A673 (cell line): ENCODE results near the gene MMP14. TPM values are rescaled to one million over a fixed set of nuclear protein-coding genes. Genes with fewer than 3 reads are reported as not detected.

Experiments used
- BruUV-seq: library from RNA; stranded (reverse); fragments of 400-500 nt; replicated peaks from 2 replicates; lab custom pipeline; 2021; lab: Mats Ljungman, UMichigan
- CTCF ChIA-PET: fragments of 300-600 bp; sonication (Branson Sonifier 250); formaldehyde crosslinking; loops from one replicate; lab custom pipeline; 2022; ENCODE audit warnings: antibody characterized with exemption; lab: Charles Lee
- POLR2A ChIA-PET: fragments of 300-600 bp; sonication (Branson Sonifier 250); formaldehyde crosslinking; loops from one replicate; lab custom pipeline; 2022; ENCODE audit warnings: antibody characterized with exemption; ENCODE audit not compliant: low non-redundant PET; lab: Charles Lee
- DNase-seq: peaks from one replicate; pipeline ENCODE4 v3.0.0-alpha.2; 2015; ENCODE audit warnings: low spot score
- H3K27ac ChIP-seq: fragments of 200-600 bp; sonication (generic); 2 replicates; pipeline ENCODE4 v1.5.1; 2016; ENCODE audit warnings: mixed run types, low read depth, mild to moderate bottlenecking, mixed read lengths, antibody characterized with exemption, low read length; ENCODE audit not compliant: poor library complexity, severe bottlenecking
- H3K27me3 ChIP-seq: fragments of 200-600 bp; sonication (generic); replicated peaks from 2 replicates; pipeline ENCODE4 v1.6.1; 2017; ENCODE audit warnings: mixed run types, low read depth, mild to moderate bottlenecking, mixed read lengths, antibody characterized with exemption, low read length; ENCODE audit not compliant: insufficient read depth, poor library complexity
- H3K36me3 ChIP-seq: fragments of 200-600 bp; sonication (generic); 2 replicates; pipeline ENCODE4 v1.6.1; 2016; ENCODE audit warnings: mixed run types, mild to moderate bottlenecking, mixed read lengths, antibody characterized with exemption, low read length; ENCODE audit not compliant: insufficient read depth, poor library complexity, severe bottlenecking
- H3K4me1 ChIP-seq: fragments of 200-600 bp; sonication (generic); 2 replicates; pipeline ENCODE4 v1.6.1; 2017; ENCODE audit warnings: mixed run types, mild to moderate bottlenecking, mixed read lengths, antibody characterized with exemption, low read length; ENCODE audit not compliant: insufficient read depth, poor library complexity, severe bottlenecking
- H3K4me3 ChIP-seq: fragments of 200-600 bp; sonication (generic); 2 replicates; pipeline ENCODE4 v1.5.1; 2016; ENCODE audit warnings: low read depth, mixed run types, mild to moderate bottlenecking, mixed read lengths, low read length; ENCODE audit not compliant: poor library complexity, severe bottlenecking
- H3K9me3 ChIP-seq: fragments of 200-600 bp; sonication (generic); 2 replicates; pipeline ENCODE4 v1.6.1; 2016; ENCODE audit warnings: mixed run types, low read depth, mild to moderate bottlenecking, mixed read lengths, antibody characterized with exemption, low read length; ENCODE audit not compliant: poor library complexity, severe bottlenecking
- EZH2 ChIP-seq: fragments of 200-600 bp; sonication (generic); IDR thresholded peaks from 2 replicates; pipeline ENCODE4 v1.6.1; 2017; ENCODE audit warnings: borderline replicate concordance, low read depth, mild to moderate bottlenecking, mixed read lengths, antibody characterized with exemption, low read length; ENCODE audit not compliant: poor library complexity, severe bottlenecking
- intact Hi-C: fragments of 100-400 bp; cut with micrococcal nuclease; formaldehyde crosslinking; loops from one replicate; pipeline ENCODE4 v1.10.0; 2022; ENCODE audit not compliant: unreplicated experiment
- total RNA-seq: library from RNA; stranded (reverse); gene quantifications from 2 replicates; pipeline ENCODE4 v1.2.3, GENCODE V29; 2021
- TF ChIP-seq, protein P1 (sequence below): fragments of 300-800, 200-600 bp; sonication (generic); conservative IDR thresholded peaks from 2 replicates; pipeline ENCODE4 v1.5.1; 2017; ENCODE audit warnings: low read depth, mild to moderate bottlenecking, antibody characterized with exemption, low read length, moderate library complexity, mixed read lengths

MMP14 gene
- total RNA-seq, 1 experiment from 2014 or later = 91.3 TPM

DNA sequence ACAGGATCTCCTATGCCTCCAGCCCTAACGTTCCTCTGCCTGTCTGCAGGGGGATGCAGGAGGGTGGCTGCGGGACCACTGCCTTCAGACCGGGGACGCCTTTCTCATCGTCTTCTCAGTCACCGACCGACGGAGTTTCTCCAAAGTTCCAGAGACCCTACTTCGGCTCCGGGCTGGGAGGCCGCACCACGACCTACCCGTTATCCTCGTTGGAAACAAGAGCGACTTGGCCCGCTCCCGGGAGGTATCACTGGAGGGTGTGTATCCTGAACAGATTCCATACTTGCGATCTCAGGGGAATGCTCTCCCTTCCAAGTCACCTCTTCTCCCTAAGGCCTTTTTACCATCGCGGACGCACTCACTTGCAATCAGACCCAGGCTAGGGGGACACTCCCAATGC, 49.6 kb downstream of the MMP14 start:
- POLR2A ChIA-PET = no interaction called here
- Histone ChIP-seq H3K4me1 (no peaks in the 10 kb centered on the region), H3K27me3 (no peaks in the 10 kb centered on the region), H3K9me3 (no peaks in the 10 kb centered on the region), H3K27ac (no peak overlapping the region), H3K4me3 (no peak overlapping the region), H3K36me3 (no peaks in the 10 kb centered on the region)
- CTCF ChIA-PET = no interaction called here
- intact Hi-C loops = no loop called here
- no peak for TF ChIP-seq EZH2
- TF ChIP-seq, protein P1, sequence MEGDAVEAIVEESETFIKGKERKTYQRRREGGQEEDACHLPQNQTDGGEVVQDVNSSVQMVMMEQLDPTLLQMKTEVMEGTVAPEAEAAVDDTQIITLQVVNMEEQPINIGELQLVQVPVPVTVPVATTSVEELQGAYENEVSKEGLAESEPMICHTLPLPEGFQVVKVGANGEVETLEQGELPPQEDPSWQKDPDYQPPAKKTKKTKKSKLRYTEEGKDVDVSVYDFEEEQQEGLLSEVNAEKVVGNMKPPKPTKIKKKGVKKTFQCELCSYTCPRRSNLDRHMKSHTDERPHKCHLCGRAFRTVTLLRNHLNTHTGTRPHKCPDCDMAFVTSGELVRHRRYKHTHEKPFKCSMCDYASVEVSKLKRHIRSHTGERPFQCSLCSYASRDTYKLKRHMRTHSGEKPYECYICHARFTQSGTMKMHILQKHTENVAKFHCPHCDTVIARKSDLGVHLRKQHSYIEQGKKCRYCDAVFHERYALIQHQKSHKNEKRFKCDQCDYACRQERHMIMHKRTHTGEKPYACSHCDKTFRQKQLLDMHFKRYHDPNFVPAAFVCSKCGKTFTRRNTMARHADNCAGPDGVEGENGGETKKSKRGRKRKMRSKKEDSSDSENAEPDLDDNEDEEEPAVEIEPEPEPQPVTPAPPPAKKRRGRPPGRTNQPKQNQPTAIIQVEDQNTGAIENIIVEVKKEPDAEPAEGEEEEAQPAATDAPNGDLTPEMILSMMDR = no peak
- BruUV-seq = no TSS peak
- DNase-seq = no peak

DNA sequence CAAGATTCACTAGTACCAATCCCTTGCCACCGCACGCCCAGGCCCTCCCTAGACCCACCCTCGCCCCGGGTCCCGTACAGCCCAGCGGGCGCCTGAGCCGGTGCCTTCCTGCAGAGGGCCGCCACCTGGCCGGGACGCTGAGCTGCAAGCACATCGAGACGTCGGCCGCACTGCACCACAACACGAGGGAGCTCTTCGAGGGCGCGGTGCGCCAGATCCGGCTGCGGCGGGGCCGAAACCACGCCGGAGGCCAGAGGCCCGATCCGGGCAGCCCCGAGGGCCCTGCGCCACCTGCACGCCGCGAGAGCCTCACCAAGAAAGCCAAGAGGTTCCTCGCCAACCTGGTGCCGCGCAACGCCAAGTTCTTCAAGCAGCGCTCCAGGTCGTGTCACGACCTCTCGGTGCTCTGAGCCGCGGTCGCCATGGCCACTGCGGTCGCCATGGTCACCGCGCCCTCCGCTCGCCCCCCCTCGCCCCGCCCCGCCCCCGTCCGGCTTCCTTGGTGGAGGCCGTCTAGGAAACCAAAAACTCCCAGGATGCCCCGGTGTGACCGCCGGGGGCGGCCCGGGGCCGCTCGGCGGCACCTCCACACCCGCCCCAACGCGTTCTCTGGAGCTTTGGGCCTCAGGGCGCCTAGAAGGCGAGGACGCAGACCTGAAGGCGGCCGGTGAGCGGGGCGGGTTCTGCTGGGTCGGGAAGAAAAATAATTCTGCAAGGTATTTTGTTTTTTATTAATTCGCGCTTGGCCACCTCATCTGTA, 50.3 kb downstream of the MMP14 start:
- Histone ChIP-seq H3K27me3 (no peaks in the 10 kb centered on the region), H3K9me3 (no peaks in the 10 kb centered on the region), H3K36me3 (no peaks in the 10 kb centered on the region), H3K4me1 (no peaks in the 10 kb centered on the region), H3K27ac (no peak overlapping the region), H3K4me3 (peak overlapping the region; percentile 29)
- ChIA-PET CTCF (interaction anchor here (0.6 kb wide), 1 partner anchor 14 kb away, joined by 6 read pairs; no protein-coding TSS in a partner anchor), POLR2A (no interaction called here)
- no TSS peak for BruUV-seq
- peak; percentile 27 for DNase-seq
- no peak for TF ChIP-seq EZH2
- TF ChIP-seq, protein P1 = no peak
- intact Hi-C loops = no loop called here

DNA sequence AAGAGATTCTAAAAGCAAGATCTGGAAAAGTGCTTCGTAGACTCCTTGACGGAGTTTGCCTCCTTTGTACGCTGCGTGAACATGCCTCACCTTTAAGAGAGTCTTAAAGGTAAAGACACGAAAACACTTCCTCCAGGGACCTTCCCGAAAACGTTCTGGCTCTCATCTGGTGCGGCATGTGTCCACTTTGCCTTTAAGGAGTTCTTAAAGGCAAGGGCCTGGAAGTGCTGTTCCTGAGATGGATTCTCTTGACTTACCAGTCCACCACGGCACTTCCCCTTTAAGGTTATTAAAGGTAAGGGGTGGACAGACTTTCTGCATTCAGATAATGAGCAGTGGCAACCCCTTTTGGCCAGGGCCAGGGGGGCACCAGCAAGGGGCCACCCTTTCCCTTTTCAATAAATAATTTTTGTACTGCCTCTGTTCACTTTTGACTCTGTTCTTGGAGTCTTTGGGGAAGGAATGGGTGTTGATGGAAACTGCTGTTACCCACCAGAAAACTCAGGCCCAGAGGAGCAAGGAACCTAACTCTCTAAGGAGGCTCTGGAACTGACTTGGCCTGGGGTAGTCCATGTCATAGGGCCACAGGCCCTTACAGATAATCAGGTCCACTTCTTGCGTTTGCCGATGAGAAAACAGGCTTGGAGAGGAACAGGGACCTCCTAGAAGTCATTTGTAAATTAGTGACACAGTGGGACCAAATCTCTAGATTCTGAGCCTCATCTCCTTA, 51.0 kb downstream of the MMP14 start:
- CTCF ChIA-PET = interaction anchor here (0.6 to 1.0 kb wide), 2 partner anchors 15 to 171 kb away, joined by 3 to 6 read pairs; no protein-coding TSS in a partner anchor
- TF ChIP-seq, protein P1 = no peak
- no peak for TF ChIP-seq EZH2
- Histone ChIP-seq H3K27ac (no peak overlapping the region), H3K36me3 (no peaks in the 10 kb centered on the region), H3K27me3 (no peaks in the 10 kb centered on the region), H3K4me1 (no peaks in the 10 kb centered on the region), H3K4me3 (peak overlapping the region; percentile 29), H3K9me3 (no peaks in the 10 kb centered on the region)
- intact Hi-C loops = no loop called here
- POLR2A ChIA-PET = no interaction called here
- DNase-seq = peak; percentile 50
- no TSS peak for BruUV-seq
